Esophagus muscularis mucosa (tissue), 4 donors: ENCODE data around the gene HRCT1. TPM values are rescaled to one million over a fixed set of nuclear protein-coding genes. Genes with fewer than 3 reads are reported as not detected.
A peak's percentile ranks its signal among the peaks of the same experiment; 100 is the strongest.

Experiments
- DNase-seq: peaks from one replicate; pipeline ENCODE4 v3.0.0-alpha.2; 2017; ENCODE audit errors: extremely low spot score
- H3K27ac ChIP-seq, 4 donors: fragments of 200-600 bp; sonication (generic); replicated peaks in 1 of 4; 1 replicate in 3 of 4; 2 replicates in 1 of 4; pipeline ENCODE4 v1.5.1; 2016 to 2019; ENCODE audit warnings: mild to moderate bottlenecking in 1 of 4
- H3K27me3 ChIP-seq, 4 donors: fragments of 200-600 bp; sonication (generic); one replicate each; pipeline versions ENCODE4 v1.5.1 to v1.6.0; 2016 to 2019
- H3K36me3 ChIP-seq, 4 donors: fragments of 200-600 bp; sonication (generic); one replicate each; pipeline ENCODE4 v1.5.1; 2016 to 2019
- H3K4me1 ChIP-seq, 4 donors: fragments of 200-600 bp; sonication (generic); one replicate each; pipeline ENCODE4 v1.5.1; 2016 to 2019
- H3K4me3 ChIP-seq, 4 donors: fragments of 200-600 bp; sonication (generic); 1 replicate in 2 of 4; 2 replicates in 2 of 4; pipeline ENCODE4 v1.5.1; 2016 to 2019; ENCODE audit warnings: mild to moderate bottlenecking in 4 of 4, moderate library complexity in 1 of 4
- H3K9me3 ChIP-seq, 4 donors: fragments of 200-600 bp; sonication (generic); 1 replicate in 3 of 4; 2 replicates in 1 of 4; pipeline ENCODE4 v1.5.1; 2016 to 2019
- CTCF ChIP-seq, 3 experiments: fragments of 200-600 bp in 2 of 3; fragments of 450-650 bp in 1 of 3; sonication (generic) in 2 of 3; IDR thresholded peaks; one replicate each; pipeline ENCODE4 v1.5.1; 2017 to 2019; ENCODE audit warnings: antibody characterized with exemption in 3 of 3, mild to moderate bottlenecking in 2 of 3, moderate library complexity in 1 of 3
- EP300 ChIP-seq: sonication (generic); formaldehyde crosslinking; IDR thresholded peaks from one replicate; pipeline ENCODE4 v1.6.1; 2017; ENCODE audit warnings: antibody characterized with exemption
- POLR2A ChIP-seq: fragments of 450-650 bp; IDR thresholded peaks from one replicate; pipeline ENCODE4 v1.6.1; 2017; ENCODE audit warnings: antibody characterized with exemption, moderate library complexity, mild to moderate bottlenecking, low read depth
- POLR2AphosphoS5 ChIP-seq, 2 donors: sonication (generic); formaldehyde crosslinking; IDR thresholded peaks; one replicate each; pipeline ENCODE4 v1.6.1; 2017; ENCODE audit warnings: antibody characterized with exemption in 2 of 2
- WGBS: methylation state at CpG from one replicate; pipeline ENCODE4 v1.1.5; 2018; 5-methylcytosine and 5-hydroxymethylcytosine counted together
- intact Hi-C: fragments of 100-400 bp; cut with DNase I; formaldehyde crosslinking; loops from one replicate; pipeline ENCODE4 v1.15.1; 2023
- total RNA-seq, 4 donors: library from RNA; depleted of rRNA; stranded (reverse); fragments of >200 nt; gene quantifications; one replicate each; pipeline versions ENCODE4 v1.1.0 to v1.2.1, GENCODE V29; 2016

The HRCT1 gene
- total RNA-seq, 4 donors from 2014 or later, result 3.7 to 53.0 (median 15.6) TPM

- Histone ChIP-seq H3K9me3 (no peaks in the 10 kb centered on the region), H3K36me3 (no peaks in the 10 kb centered on the region), H3K27ac (peak overlapping the region; percentile 91 to 97 (median 93)), H3K27me3 (no peaks in the 10 kb centered on the region), H3K4me3 (peak overlapping the region; percentile 43 to 60 (median 48)), H3K4me1 (peaks cover 78 to 90% (median 84%) of the 10 kb centered on the region in 4 donors)
- intact Hi-C loops, result no loop called here
- TF ChIP-seq POLR2A (no peak), CTCF (IDR thresholded peaks at IDR 0.05) (no peak), POLR2AphosphoS5 (IDR thresholded peaks at IDR 0.05) (peak; percentile 73 to 87), EP300 (no peak)
- DNase-seq, result no peak
- WGBS, result 22% methylated on average over 13 of the region's 13 CpGs
Observed at GRCh38 chr9:35907711-35908503, 1.9 kb downstream of the HRCT1 start.

DNA sequence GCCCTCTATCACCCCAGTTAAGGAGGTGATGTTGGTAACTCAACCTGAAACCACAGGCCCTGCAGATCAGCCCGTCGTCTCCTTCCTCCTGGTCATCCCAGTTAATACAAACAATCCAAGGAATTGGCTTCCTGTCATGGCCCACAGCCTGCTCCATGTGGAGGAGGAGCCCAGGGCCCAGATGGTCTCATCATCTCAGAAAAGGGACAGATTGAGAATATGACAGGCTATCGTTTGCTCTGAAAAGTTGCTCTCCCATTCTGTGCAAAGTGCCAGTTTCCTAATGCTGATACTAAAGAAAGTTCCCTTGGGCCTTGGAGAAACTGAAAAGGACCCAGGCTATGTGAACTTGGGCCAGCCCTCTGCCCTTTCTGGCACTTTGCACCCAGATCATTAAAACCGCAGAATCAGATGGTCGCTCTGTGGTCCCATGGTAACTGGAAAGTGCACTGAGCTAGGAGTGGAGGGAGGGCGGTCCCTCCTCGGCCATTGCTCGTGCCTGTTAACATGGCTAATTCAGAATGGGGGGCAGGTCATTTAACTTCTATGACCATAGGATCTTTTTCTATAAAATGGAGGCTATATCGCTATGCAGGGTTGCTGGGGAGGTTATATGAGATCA, 2.6 kb downstream of the HRCT1 start:
- no peak for TF ChIP-seq CTCF (IDR thresholded peaks at IDR 0.05)
- no peak for TF ChIP-seq POLR2AphosphoS5 (IDR thresholded peaks at IDR 0.05)
- no peak for TF ChIP-seq EP300
- TF ChIP-seq POLR2A, result no peak
- peak overlapping the region; percentile 91 to 97 (median 93) for H3K27ac ChIP-seq
- WGBS, result 47% methylated on average over 9 of the region's 9 CpGs
- intact Hi-C loops, result no loop called here
- H3K27me3 ChIP-seq, result no peaks in the 10 kb centered on the region
- DNase-seq, result no peak
- peak overlapping the region; percentile 43 to 60 (median 48) for H3K4me3 ChIP-seq
- no peaks in the 10 kb centered on the region for H3K9me3 ChIP-seq
- H3K36me3 ChIP-seq, result no peaks in the 10 kb centered on the region
- peaks cover 73 to 83% (median 78%) of the 10 kb centered on the region in 4 donors for H3K4me1 ChIP-seq

GRCh38 chr9:35909274-35909673, 3.3 kb downstream of the HRCT1 start, which contains the start of gene SPAAR:
Gene SPAAR (plus strand): TSS chr9:35909490. CDS start chr9:35910464, 974 bp downstream.
- Histone ChIP-seq H3K9me3 (no peaks in the 10 kb centered on the region), H3K4me3 (peak within 1 kb of the TSS; percentile 43 to 60 (median 48)), H3K27ac (peak within 1 kb of the TSS; percentile 91 to 97 (median 93)), H3K4me1 (peaks cover 69 to 76% (median 73%) of the 10 kb centered on the region in 4 donors), H3K36me3 (no peaks in the 10 kb centered on the region), H3K27me3 (no peaks in the 10 kb centered on the region)
- 70% methylated on average over 11 of the region's 11 CpGs for whole genome bisulfite sequencing
- intact Hi-C loops, result no loop called here
- no peak for DNase-seq
- TF ChIP-seq POLR2AphosphoS5 (IDR thresholded peaks at IDR 0.05) (no peak), CTCF (IDR thresholded peaks at IDR 0.05) (no peak), POLR2A (no peak), EP300 (no peak)

DNA sequence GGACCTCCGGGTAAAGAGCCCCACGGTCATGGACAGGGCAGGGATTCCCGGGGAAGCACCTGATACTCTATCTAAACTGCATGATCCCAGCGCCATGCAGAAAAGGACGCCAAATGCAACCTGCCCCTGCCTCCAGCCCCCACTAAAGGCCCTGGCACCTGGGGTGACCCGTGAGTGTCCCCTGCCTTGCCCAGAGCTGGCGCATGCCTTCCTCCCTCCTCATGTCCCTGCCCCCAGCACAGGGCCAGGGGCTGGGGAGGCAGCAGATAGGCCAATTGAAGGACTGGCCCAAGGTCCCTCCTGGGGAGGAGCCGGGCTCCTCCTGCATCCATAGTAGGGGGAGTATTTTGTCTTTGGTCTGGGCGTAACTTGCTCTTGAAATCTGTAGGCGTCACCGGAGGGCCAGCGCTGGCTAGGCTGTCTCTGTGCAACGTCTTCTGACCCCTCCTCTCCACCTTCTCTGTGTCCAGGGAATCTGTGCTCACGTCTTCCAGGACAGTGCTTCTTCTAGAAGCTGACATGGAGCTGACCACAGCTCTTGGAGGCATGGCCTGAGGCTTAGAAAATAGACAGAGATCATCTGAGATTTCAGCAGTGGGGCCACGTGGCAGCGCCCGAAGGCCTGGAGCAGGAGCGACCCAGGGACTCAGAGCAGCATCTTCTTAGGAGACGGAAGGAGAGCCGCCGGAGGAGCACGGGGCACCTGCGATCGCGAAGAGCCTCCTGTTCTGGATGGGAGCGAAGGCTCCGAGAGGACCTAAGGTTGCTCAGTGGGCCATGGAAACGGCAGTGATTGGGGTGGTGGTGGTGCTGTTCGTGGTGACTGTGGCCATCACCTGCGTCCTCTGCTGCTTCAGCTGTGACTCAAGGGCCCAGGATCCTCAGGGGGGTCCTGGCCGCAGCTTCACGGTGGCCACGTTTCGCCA, 3.9 kb downstream of the HRCT1 start:
- Histone ChIP-seq H3K27ac (peak overlapping the region; percentile 91 to 97 (median 93)), H3K4me1 (peaks cover 69 to 76% (median 73%) of the 10 kb centered on the region in 4 donors), H3K9me3 (no peaks in the 10 kb centered on the region), H3K27me3 (no peaks in the 10 kb centered on the region), H3K4me3 (peak overlapping the region; percentile 7 to 32 (median 22)), H3K36me3 (no peaks in the 10 kb centered on the region)
- TF ChIP-seq CTCF (IDR thresholded peaks at IDR 0.05), result no peak
- TF ChIP-seq POLR2AphosphoS5 (IDR thresholded peaks at IDR 0.05), result peak; percentile 37 to 44
- DNase-seq, result no peak
- intact Hi-C loops, result no loop called here
- 82% methylated on average over 31 of the region's 34 CpGs for WGBS
